K562 (cell line): ENCODE measurements around the gene ACAP2.

Experiments
- BCLAF1 ChIP-seq, 2 experiments: fragments of 450-650 bp in 1 of 2; IDR thresholded peaks; 2 replicates each; pipeline ENCODE4 v1.6.1; 2011 to 2017; ENCODE audit warnings: low read depth in 2 of 2, antibody characterized with exemption in 1 of 2, borderline replicate concordance in 1 of 2, low read length in 1 of 2, mild to moderate bottlenecking in 1 of 2, mixed read lengths in 1 of 2; ENCODE audit not compliant: control insufficient read depth in 1 of 2
- TAF1 ChIP-seq: IDR thresholded peaks from 2 replicates; pipeline ENCODE4 v1.6.1; 2011; ENCODE audit warnings: mild to moderate bottlenecking, low read length, moderate library complexity; ENCODE audit not compliant: insufficient read depth, control insufficient read depth, severe bottlenecking; ENCODE audit errors: extremely low read depth
- YY1 ChIP-seq, 3 experiments: IDR thresholded peaks; 2 replicates each; pipeline ENCODE4 v1.6.1; 2011; ENCODE audit warnings: low read length in 2 of 3, mild to moderate bottlenecking in 2 of 3, moderate library complexity in 2 of 3, borderline replicate concordance in 1 of 3, control low read depth in 1 of 3, low read depth in 1 of 3; ENCODE audit not compliant: insufficient read depth in 3 of 3, insufficient replicate concordance in 2 of 3, control insufficient read depth in 1 of 3, insufficient read length in 1 of 3; ENCODE audit errors: extremely low read depth in 1 of 3

DNA sequence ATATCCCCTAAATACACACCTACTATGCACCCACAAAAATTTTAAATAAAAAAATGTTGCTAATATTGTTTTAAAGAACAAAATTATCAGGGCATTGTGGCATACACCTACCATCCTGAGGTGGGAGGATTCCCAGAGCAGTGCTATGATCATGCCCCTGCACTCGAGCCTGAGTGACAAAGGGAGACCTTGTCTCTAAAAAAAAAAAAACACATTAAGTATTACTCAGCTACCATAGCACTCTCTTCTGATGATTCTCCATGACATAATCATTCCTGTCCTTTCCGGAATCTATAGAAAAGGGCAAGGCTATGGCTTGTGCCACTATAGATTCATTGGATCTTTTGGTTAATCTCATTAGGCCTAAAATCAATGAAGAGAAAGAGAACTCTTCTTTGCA lies 77.4 kb downstream of the ACAP2 start:
- no peak for TF ChIP-seq BCLAF1 (IDR thresholded peaks at IDR 0.05; ENCODE audit: borderline replicate concordance in 1 of 2, control insufficient read depth in 1 of 2, low read depth in 2 of 2, low read length in 1 of 2)
- no peak for TF ChIP-seq TAF1
- no peak for TF ChIP-seq YY1 (IDR thresholded peaks at IDR 0.05; ENCODE audit: borderline replicate concordance in 1 of 3, control insufficient read depth in 1 of 3, extremely low read depth in 1 of 3, insufficient read depth in 3 of 3, insufficient read length in 1 of 3, insufficient replicate concordance in 2 of 3, low read depth in 1 of 3, low read length in 2 of 3)
